B cell (primary cell): ENCODE data around the gene NCBP1. TPM values are rescaled to one million over a fixed set of nuclear protein-coding genes. Genes with fewer than 3 reads are reported as not detected.

Source experiments
- ATAC-seq: fragments of 200-7000 bp; cut with Tn5 transposase; one replicate; pipeline ENCODE4 v1.10.0; 2021; ENCODE audit warnings: low read depth, mild to moderate bottlenecking, moderate number of reproducible peaks, moderate library complexity
- CTCF ChIA-PET: fragments of 350-600 bp; sonication (Branson Sonifier 250); formaldehyde crosslinking; loops from one replicate; lab custom pipeline; 2021; ENCODE audit warnings: antibody characterized with exemption, inconsistent platforms; lab: Charles Lee
- POLR2A ChIA-PET: fragments of 350-600 bp; sonication (Branson Sonifier 250); formaldehyde crosslinking; loops from one replicate; lab custom pipeline; 2021; ENCODE audit warnings: antibody characterized with exemption; lab: Charles Lee
- DNase-seq: peaks from one replicate; pipeline ENCODE4 v3.0.0; 2013
- H2AFZ ChIP-seq: 2 replicates; pipeline ENCODE4 v1.6.1; 2012; ENCODE audit warnings: mild to moderate bottlenecking, low read depth, low read length; ENCODE audit not compliant: insufficient read depth, poor library complexity, severe bottlenecking
- H3K27ac ChIP-seq, 2 donors: 1 replicate in 1 of 2; 2 replicates in 1 of 2; pipeline ENCODE4 v1.5.1; 2012 to 2013; ENCODE audit warnings: low read length in 2 of 2, mild to moderate bottlenecking in 2 of 2, moderate library complexity in 1 of 2
- H3K27me3 ChIP-seq, 4 experiments: fragments of 200-600 bp in 1 of 4; sonication (generic) in 1 of 4; replicated peaks in 1 of 4; 1 replicate in 2 of 4; 2 replicates in 2 of 4; pipeline versions ENCODE4 v1.6.1 to v1.7.0; 2013 to 2016; ENCODE audit warnings: low read length in 3 of 4, mild to moderate bottlenecking in 2 of 4, mixed read lengths in 1 of 4, moderate library complexity in 1 of 4; ENCODE audit not compliant: insufficient read depth in 4 of 4, control insufficient read depth in 3 of 4; ENCODE audit errors: control extremely low read depth in 1 of 4
- H3K36me3 ChIP-seq, 2 experiments: replicated peaks in 1 of 2; 1 replicate in 1 of 2; 2 replicates in 1 of 2; pipeline versions ENCODE4 v1.6.1 to v1.7.1; 2013; ENCODE audit warnings: low read length in 1 of 2; ENCODE audit not compliant: insufficient read depth in 2 of 2, control insufficient read depth in 1 of 2; ENCODE audit errors: control extremely low read depth in 1 of 2, extremely low read depth in 1 of 2
- H3K4me1 ChIP-seq, 2 donors: fragments of 200-600 bp in 1 of 2; sonication (generic) in 1 of 2; 1 replicate in 1 of 2; 2 replicates in 1 of 2; pipeline versions ENCODE4 v1.5.1 to v1.6.1; 2013 to 2017; ENCODE audit warnings: low read length in 2 of 2; ENCODE audit not compliant: control insufficient read depth in 2 of 2, insufficient read depth in 2 of 2
- H3K4me2 ChIP-seq: replicated peaks from 2 replicates; pipeline ENCODE3; 2012; ENCODE audit warnings: mild to moderate bottlenecking, low read depth, low read length; ENCODE audit not compliant: poor library complexity, severe bottlenecking
- H3K4me3 ChIP-seq, 5 experiments: fragments of 200-600 bp in 1 of 5; sonication (generic) in 1 of 5; 1 replicate in 3 of 5; 2 replicates in 2 of 5; pipeline versions ENCODE4 v1.5.1 to v1.7.0; 2011 to 2016; ENCODE audit warnings: low read length in 4 of 5, mild to moderate bottlenecking in 4 of 5, low read depth in 2 of 5, control low read depth in 1 of 5, moderate library complexity in 1 of 5; ENCODE audit not compliant: insufficient read depth in 1 of 5; ENCODE audit errors: control extremely low read depth in 1 of 5, extremely low read depth in 1 of 5
- H3K79me2 ChIP-seq: fragments of 200-600 bp; sonication (generic); one replicate; pipeline ENCODE4 v1.6.0; 2016; ENCODE audit warnings: low read length; ENCODE audit not compliant: control insufficient read depth, insufficient read depth
- H3K9ac ChIP-seq: fragments of 200-600 bp; sonication (generic); 2 replicates; pipeline ENCODE4 v1.6.1; 2017; ENCODE audit warnings: mild to moderate bottlenecking, low read length, moderate library complexity
- H3K9me3 ChIP-seq, 3 donors: one replicate each; pipeline versions ENCODE4 v1.6.1 to v1.7.1; 2013; ENCODE audit warnings: low read length in 2 of 3; ENCODE audit not compliant: control insufficient read depth in 2 of 3, insufficient read depth in 1 of 3; ENCODE audit errors: control extremely low read depth in 1 of 3
- H4K20me1 ChIP-seq: 2 replicates; pipeline ENCODE4 v1.6.0; 2012; ENCODE audit warnings: mild to moderate bottlenecking, low read length; ENCODE audit not compliant: insufficient read depth, control insufficient read depth, poor library complexity, severe bottlenecking
- H3K27ac Mint-ChIP-seq: one replicate; pipeline ENCODE4 v1.8.0; 2021; ENCODE audit warnings: mixed read lengths
- H3K27me3 Mint-ChIP-seq: one replicate; pipeline ENCODE4 v1.8.0; 2021; ENCODE audit warnings: mixed read lengths
- H3K4me1 Mint-ChIP-seq: one replicate; pipeline ENCODE4 v1.8.0; 2021; ENCODE audit warnings: mixed read lengths
- H3K4me3 Mint-ChIP-seq: one replicate; pipeline ENCODE4 v1.8.0; 2021; ENCODE audit warnings: mixed read lengths
- H3K9me3 Mint-ChIP-seq: one replicate; pipeline ENCODE4 v1.8.0; 2022; ENCODE audit warnings: mixed read lengths; ENCODE audit not compliant: insufficient read depth
- CTCF ChIP-seq: fragments of 200-600 bp; IDR thresholded peaks from one replicate; pipeline ENCODE4 v1.8.0; 2022; ENCODE audit warnings: antibody characterized with exemption, mild to moderate bottlenecking
- EZH2 ChIP-seq: IDR thresholded peaks from 2 replicates; pipeline ENCODE4 v1.6.1; 2012; ENCODE audit warnings: borderline replicate concordance, low read depth, mild to moderate bottlenecking, moderate library complexity, low read length; ENCODE audit not compliant: insufficient read depth, poor library complexity, severe bottlenecking
- WGBS: methylation state at CpG from one replicate; pipeline ENCODE4 v1.1.5; 2013; ENCODE audit warnings: missing lambda C conversion rate; ENCODE audit not compliant: insufficient coverage; 5-methylcytosine and 5-hydroxymethylcytosine counted together
- intact Hi-C: fragments of 100-400 bp; cut with micrococcal nuclease; formaldehyde crosslinking; loops from one replicate; pipeline ENCODE4 v1.10.0; 2022
- polyA plus RNA-seq: library from polyadenylated mRNA; depleted of rRNA; stranded (reverse); fragments of >200 nt; gene quantifications from 2 replicates; pipeline ENCODE4 v1.2.3, GENCODE V29; 2012
- total RNA-seq, 2 donors: library from RNA; stranded (reverse); fragments of 120-200 nt in 1 of 2; gene quantifications; 1 replicate in 1 of 2; 2 replicates in 1 of 2; pipeline versions ENCODE4 v1.2.3 to v1.2.4, GENCODE V29; 2013 to 2022

The NCBP1 gene
- total and polyA plus RNA-seq, 2 donors (not counting 1 experiment from before 2014, with no cell fraction given), result 19.5 to 38.0 TPM

GRCh38 chr9:97688654-97689053, 55.0 kb downstream of the NCBP1 start:
- Histone ChIP-seq H3K9ac (no peak overlapping the region), H4K20me1 (no peaks in the 10 kb centered on the region), H2AFZ (no peak overlapping the region), H3K27ac (no peak overlapping the region), H3K4me2 (no peak overlapping the region), H3K27me3 (no peaks in the 10 kb centered on the region), H3K4me3 (no peak overlapping the region), H3K4me1 (no peaks in the 10 kb centered on the region), H3K9me3 (no peaks in the 10 kb centered on the region), H3K36me3 (peaks cover 7 to 66% of the 10 kb centered on the region in 2 experiments), H3K79me2 (no peaks in the 10 kb centered on the region)
- CTCF ChIA-PET, result interaction anchor here (1.1 to 1.6 kb wide), 2 partner anchors 17 to 18 kb away, joined by 3 read pairs; no protein-coding TSS in a partner anchor
- no peaks in the 10 kb centered on the region for H3K27me3 Mint-ChIP-seq
- no CpG with 5 or more reads among the region's 1 CpG for WGBS
- no peak overlapping the region for H3K27ac Mint-ChIP-seq
- H3K4me3 Mint-ChIP-seq, result no peak overlapping the region
- POLR2A ChIA-PET, result no interaction called here
- TF ChIP-seq CTCF (no peak), EZH2 (no peak)
- H3K9me3 Mint-ChIP-seq, result no peaks in the 10 kb centered on the region
- ATAC-seq, result no peak
- intact Hi-C loops, result no loop called here
- no peak for DNase-seq
- H3K4me1 Mint-ChIP-seq, result peaks cover 5% of the 10 kb centered on the region

- WGBS, result 69% methylated on average over 2 of the region's 4 CpGs
- H3K9me3 ChIP-seq, result no peaks in the 10 kb centered on the region
- H3K27me3 ChIP-seq, result no peaks in the 10 kb centered on the region
- no peak overlapping the region for H3K4me2 ChIP-seq
- H3K27me3 Mint-ChIP-seq, result no peaks in the 10 kb centered on the region
- no peak overlapping the region for H2AFZ ChIP-seq
- H3K4me1 Mint-ChIP-seq, result peaks cover 13% of the 10 kb centered on the region
- H3K4me1 ChIP-seq, result no peaks in the 10 kb centered on the region
- ChIA-PET POLR2A (no interaction called here), CTCF (interaction anchor here (1.6 kb wide), 1 partner anchor 16 kb away, joined by 3 read pairs; no protein-coding TSS in a partner anchor)
- peaks cover 5 to 58% of the 10 kb centered on the region in 2 experiments for H3K36me3 ChIP-seq
- no peaks in the 10 kb centered on the region for H4K20me1 ChIP-seq
- no peak overlapping the region for H3K27ac ChIP-seq
- ATAC-seq (no peak), DNase-seq (no peak)
- H3K79me2 ChIP-seq, result peaks cover 5% of the 10 kb centered on the region
- no peak overlapping the region for H3K4me3 ChIP-seq
- no peak overlapping the region for H3K4me3 Mint-ChIP-seq
- no peak overlapping the region for H3K9ac ChIP-seq
- H3K27ac Mint-ChIP-seq, result no peak overlapping the region
- intact Hi-C loops, result loop anchor here (10.0 kb wide), 1 partner anchor 295 kb away; the partner anchor contains the start of gene ANP32B
- H3K9me3 Mint-ChIP-seq, result no peaks in the 10 kb centered on the region
- no peak for TF ChIP-seq CTCF
- no peak for TF ChIP-seq EZH2
Measured at GRCh38 chr9:97689401-97690180, 56.0 kb downstream of the NCBP1 start.
